Uterus (tissue), 2 donors: ENCODE measurements around the gene ARHGDIB.

ENCODE experiments used
- POLR2A ChIP-seq, 2 donors: fragments of 450-650 bp; IDR thresholded peaks; one replicate each; pipeline ENCODE4 v1.6.1; 2016; ENCODE audit warnings: antibody characterized with exemption in 2 of 2, mild to moderate bottlenecking in 1 of 2, moderate library complexity in 1 of 2
- TF ChIP-seq, protein P1 (sequence below), 4 experiments: fragments of 200-600 bp in 2 of 4; fragments of 450-650 bp in 2 of 4; sonication (generic) in 2 of 4; IDR thresholded peaks; one replicate each; pipeline ENCODE4 v1.5.1; 2016 to 2019; ENCODE audit warnings: antibody characterized with exemption in 4 of 4, mild to moderate bottlenecking in 2 of 4, moderate library complexity in 1 of 4

DNA sequence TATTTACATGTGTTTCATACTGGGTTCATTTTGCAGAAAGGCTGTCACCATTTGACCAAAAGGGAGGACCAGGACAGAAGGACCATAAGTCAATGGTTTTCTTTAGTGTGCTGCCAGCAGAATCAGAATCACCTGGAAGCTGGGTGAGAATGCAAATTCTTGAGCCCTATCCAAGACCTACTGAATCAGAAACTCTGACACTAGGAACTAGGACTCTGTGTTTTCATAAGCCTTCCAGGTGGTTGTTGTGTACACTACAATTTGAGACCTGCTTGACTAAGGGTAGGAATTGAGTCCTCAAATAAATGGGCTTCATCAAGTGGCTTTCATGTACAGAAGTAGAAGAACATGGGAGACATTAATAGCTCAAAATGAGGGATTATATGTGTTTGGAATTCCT lies 43.7 kb upstream of the ARHGDIB start:
- TF ChIP-seq, protein P1, sequence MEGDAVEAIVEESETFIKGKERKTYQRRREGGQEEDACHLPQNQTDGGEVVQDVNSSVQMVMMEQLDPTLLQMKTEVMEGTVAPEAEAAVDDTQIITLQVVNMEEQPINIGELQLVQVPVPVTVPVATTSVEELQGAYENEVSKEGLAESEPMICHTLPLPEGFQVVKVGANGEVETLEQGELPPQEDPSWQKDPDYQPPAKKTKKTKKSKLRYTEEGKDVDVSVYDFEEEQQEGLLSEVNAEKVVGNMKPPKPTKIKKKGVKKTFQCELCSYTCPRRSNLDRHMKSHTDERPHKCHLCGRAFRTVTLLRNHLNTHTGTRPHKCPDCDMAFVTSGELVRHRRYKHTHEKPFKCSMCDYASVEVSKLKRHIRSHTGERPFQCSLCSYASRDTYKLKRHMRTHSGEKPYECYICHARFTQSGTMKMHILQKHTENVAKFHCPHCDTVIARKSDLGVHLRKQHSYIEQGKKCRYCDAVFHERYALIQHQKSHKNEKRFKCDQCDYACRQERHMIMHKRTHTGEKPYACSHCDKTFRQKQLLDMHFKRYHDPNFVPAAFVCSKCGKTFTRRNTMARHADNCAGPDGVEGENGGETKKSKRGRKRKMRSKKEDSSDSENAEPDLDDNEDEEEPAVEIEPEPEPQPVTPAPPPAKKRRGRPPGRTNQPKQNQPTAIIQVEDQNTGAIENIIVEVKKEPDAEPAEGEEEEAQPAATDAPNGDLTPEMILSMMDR (IDR thresholded peaks at IDR 0.05) = no peak
- no peak for TF ChIP-seq POLR2A (IDR thresholded peaks at IDR 0.05)
